Measurements from ENCODE around the gene KLF17.

The KLF17 gene

DNA sequence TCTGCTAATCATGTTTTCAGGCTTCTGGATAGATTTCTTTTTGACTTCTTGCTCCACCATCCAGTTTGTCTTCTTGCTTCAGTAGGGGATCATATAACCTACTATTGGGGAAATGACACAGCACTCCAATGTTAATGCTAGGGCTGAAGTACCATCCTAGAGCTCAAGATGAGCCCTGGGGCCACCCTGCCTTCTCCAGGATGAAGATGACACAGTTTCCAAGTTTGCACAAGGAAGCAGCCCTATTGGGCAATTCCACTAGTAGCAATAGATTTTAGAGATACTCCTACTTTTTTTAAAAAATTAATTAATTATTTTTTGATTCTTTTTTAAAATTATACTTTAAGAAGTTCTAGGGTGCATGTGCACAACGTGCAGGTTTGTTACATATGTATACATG is 34.1 kb downstream of the KLF17 start:
- DNase-seq (ENCODE audit: low spot score): no peak

- no peak for DNase-seq (ENCODE audit: low spot score)
Observed at GRCh38 chr1:44154049-44154448, 35.4 kb downstream of the KLF17 start.

- no peak for DNase-seq (ENCODE audit: low spot score)
Observed at GRCh38 chr1:44157903-44158302, 39.3 kb downstream of the KLF17 start.

- DNase-seq (ENCODE audit: low spot score): no peak
Observed at GRCh38 chr1:44158871-44159270, 40.2 kb downstream of the KLF17 start.

DNA sequence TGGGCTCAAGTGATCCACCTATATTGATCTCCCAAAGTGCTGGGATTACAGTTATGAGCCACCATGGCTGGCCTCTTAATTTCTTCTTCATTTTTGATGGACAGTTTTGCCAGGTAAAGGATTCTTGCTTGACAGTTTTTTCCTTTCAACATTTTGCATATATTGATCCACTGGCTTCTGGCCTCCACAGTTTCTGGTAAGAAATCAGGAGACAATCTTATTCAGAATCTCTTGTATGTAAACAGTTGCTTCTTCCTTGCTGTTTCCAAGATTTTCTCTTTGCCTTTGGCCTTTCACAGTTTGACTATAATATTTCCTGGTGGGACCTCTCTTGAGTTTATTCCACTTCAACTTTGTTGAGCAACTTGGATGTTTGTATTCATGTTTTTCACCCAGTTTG is 42.9 kb downstream of the KLF17 start:
- no peak for DNase-seq (ENCODE audit: low spot score)

GRCh38 chr1:44168520-44169098 is 50.0 kb downstream of the KLF17 start:
- DNase-seq (ENCODE audit: low spot score): no peak

DNA sequence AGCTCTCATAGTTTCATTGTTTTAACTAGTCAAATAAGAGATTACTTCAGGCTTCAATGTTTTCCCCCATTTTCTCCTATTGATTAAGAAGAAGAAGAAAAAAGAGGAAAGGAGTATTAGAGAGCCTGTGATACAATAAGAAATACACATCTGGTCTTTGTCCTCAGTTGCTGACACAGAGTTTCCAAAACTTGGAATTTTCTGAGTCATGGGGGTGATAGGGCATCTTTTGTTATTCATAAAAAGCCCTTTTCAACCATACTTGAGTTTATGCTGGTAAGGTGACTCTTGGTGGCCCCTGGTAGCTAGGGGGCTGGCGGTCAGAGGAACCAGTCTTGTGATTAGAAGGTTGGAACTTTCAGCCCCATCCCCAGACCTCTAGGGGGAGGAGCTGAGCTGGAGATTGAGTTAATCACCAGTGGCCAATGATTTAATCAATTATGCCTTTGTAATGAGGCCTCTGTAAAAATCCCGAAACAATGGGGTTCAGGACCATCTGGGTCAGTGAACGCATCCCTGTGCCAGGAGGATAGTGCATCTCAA is 51.7 kb downstream of the KLF17 start:
- DNase-seq (ENCODE audit: low spot score): no peak

GRCh38 chr1:44174630-44175029 is 56.0 kb downstream of the KLF17 start:
- DNase-seq (ENCODE audit: low spot score): no peak
